A204.1 (cell line): Measurements from ENCODE around the gene FZD10.

Experiments used
- FAIRE-seq: peaks from 2 replicates; lab custom pipeline; 2012; peaks lifted over from hg19 to GRCh38; lab: Jason Lieb, UNC

The FZD10 gene

DNA sequence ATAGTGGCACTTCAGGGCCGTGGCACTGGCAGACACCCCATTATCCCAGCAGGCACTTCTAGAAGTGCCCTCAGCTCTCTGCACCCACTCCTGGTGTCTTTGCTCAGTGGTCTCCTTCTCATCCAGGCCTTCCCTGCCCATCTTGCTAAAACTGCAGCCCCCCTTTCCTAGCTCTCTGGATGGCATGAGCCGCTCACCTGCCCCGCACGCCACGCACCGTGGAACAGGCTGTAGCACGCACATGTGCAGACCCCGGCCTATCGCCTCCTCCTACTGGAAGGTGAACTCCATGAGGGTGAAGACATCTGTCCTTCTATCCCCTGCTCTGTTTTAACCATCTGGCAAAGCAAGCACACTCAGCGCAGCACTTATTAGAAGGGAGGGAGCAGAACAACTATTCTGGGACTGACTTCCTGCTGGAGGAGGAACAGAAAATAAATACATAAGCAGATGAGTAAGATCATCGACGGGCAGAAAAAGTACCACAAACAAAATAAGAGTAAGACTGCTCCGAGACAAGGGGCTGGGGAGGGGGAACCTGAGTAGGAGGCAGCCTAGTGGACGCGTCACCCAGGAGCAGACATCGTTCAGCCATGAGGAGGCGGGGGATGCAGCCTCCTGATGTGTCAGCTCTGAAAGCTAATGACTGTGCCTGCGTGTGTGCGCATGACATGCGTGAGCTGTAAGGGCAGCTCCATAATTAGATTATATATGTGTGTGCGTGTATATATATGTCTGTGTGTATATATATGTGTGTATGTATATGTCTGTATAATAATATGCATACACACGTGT lies 7.8 kb upstream of the FZD10 start:
- FAIRE-seq = no peak

DNA sequence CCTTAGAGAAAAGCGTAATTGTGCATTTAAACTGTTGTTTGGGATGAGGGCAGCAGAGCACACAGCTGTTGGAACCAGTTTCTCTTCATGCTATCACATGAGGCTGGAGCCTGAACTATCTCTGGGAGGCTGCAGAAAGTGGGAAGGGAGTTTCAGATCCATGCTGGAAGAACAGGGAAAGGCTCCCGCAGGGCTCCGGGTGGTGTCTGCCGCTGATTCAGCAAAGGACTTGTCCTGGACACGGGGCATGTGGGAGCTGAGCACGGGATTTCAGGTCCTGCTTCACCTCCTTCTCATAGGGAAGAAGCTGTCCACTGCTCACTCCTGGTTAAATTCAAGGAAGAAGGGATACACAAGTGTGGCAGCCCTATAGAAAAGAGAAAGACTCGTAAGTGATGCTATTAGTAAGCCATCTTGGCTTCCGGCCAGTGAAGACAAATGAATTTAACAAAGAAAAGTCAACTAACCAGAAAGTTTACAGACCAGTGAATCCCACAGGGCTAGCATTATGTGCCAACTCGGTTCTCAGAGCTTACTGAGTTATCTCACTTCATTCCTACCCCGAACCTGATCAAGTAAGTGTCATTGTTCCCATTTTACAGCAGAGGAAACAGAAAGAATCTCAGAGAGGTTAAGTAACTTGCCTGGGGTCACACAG lies 6.7 kb upstream of the FZD10 start:
- no peak for FAIRE-seq

DNA sequence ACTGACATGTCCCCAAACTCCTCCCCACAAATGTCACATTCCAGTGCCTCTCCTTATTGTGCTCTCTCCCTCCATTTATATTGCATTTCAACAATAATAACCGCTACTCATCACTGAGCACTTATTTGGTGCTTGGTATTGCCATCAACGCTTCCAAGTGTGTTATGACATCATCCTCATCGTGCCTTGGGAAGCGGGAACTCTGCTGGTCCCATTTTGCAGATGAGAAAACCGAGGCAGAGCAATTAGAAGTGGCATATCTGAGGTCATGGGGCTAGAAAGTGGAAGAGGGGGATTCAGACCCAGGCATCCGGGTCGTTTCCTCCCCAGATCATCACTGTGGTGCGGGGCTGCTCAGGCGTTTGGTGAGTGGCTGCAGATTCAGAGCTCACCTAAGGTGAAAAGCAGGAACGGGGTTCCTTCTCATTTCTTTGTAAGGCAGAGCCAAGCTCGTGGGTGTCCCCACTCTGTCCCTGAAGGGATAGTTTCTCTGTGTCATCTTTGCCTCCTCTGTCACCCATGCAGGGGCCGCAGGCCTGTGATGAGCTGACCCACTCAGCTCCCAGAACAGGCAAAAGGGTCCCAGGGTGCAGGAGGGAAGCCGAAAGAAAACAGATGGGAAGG lies 5.5 kb upstream of the FZD10 start:
- no peak for FAIRE-seq

DNA sequence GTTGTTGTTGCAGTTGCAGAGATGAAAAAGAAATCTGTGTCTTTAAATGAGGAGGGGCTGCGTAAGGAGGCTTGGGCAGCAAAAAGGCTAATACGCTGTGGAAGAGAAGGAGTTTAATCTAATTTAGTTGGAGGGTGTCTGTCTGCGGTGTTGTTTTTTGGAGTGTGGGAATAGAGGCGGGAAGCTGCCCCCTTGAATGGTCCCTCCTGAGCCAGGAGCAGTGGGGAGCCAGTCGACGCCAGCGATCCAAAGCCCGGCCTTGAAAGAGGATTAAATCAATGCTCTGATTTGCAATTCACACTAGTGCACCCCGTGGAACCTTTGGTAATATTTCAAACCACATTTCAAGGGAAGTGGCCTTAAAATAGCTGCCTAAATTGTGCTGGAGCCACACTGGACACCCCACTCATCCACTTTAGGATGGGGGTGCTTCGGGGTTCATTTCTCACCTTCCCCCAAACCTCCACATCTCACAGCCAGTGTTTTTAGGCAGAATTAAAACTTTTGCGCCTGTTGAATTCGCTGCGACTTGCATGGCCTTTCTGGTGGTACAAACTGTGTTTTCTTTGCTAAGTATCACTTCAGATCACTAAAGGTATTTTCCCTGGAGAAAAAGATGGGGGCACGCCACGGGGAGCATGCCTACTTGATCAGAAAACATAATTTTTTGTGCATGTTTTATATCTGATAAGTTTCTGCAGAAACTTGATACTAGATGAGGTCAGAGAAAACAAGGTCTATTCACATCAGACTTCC lies 4.1 kb upstream of the FZD10 start:
- no peak for FAIRE-seq

DNA sequence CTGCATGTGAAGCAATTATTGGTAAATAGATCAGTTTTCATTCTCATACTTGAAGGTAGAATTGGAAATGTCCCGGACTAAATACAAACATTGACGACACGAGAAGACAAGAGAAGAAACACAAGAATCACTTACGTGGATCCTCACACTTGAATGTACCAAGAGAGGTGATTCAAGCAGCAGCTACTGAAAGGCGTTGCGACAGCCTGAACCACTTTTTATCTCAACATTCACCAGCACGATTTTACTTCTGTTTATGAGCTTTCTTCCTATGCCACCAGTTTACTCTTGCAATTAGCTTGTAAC lies 3.6 kb upstream of the FZD10 start:
- FAIRE-seq = no peak

DNA sequence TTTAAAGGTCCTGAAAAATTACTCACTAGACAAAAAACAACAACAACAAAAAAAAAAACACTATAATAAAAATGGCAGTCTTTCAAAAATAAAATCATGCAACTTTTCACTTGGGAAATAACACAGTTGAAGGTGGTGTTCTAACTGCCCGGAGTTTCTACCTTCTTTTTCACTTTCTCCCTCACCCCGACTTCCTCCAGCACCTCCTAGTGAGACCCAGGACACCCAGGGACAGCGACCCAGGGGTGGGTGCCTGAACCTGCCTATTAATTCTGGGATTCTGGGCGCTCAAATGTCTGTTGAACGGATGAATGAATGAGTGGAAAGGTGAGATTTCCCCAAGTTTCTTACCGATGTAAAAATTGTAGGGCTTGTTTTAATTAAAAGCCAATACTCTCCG lies 2.0 kb upstream of the FZD10 start:
- no peak for FAIRE-seq

DNA sequence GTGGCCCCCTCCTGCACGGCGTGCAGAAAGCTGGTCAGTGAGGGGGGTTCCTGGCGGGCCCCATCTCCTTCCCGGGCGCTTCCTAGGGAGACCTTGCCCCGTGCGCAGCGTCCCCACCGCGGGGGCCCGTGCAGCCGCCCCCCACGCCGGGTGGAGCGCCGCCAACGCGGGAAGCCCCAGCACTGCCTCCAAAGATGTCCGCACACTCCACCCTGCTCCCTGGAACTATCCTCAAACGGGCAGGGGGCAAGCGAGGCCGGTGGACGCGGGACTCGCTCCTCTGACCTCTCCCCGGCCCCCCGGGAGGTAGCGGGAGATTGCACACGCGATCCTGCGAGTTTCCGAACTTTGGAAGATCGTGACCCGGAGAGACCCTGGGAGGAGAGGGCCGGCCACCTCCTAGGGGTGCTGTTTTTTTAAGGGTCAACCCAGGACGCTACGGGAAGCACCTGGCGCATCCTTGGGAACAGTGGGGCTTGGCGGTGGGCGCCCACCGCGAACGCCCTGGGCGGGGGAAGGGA lies 1.5 kb upstream of the FZD10 start:
- no peak for FAIRE-seq

DNA sequence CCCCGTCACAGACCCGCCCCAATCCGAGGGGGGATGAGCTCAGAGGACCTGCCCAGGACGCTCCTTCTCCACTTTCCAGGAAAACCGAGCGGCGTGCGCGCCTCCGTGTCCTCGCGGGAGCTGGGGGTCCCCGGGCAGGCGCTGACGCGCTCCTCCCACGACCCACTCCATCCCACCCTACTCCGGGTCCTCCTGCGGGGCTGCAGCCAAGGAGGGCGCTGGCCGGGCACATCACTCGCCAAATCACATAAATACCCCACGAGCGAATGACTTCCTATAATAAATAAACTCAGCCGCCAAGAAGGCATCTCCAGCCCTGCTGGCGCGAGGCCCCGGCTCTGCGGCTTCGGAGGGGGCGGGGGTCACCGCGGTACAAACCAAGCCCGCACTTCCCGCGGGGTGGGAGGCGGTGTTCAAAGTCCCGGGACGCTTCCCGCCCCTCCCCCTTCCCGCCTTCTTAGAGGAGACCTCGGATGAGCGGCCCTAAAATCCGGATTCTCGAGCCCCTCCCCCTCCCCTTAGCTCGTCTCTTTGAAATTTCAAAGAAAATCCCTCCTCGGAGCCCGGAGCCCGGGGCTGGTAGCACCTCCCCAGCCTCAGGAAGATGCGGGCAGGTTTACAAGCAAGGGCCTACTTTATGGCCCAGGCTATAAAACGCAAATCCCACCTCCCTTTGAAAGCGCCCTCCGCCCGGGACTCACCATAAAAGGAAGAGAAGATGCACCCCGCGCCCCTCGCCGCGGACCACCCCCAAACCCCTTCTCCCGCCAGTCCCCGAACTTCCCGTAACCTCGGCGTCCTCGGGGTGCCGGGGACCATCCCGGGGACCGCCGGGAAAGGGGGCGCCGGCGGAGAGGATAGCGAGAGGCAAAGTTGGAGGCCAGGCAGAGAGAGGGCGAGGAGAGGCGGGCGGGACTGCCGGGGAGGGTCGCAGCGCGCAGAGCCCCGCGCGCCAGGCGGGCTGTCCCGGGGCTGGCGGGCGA lies 712 bp upstream of the FZD10 start:
- FAIRE-seq = no peak

DNA sequence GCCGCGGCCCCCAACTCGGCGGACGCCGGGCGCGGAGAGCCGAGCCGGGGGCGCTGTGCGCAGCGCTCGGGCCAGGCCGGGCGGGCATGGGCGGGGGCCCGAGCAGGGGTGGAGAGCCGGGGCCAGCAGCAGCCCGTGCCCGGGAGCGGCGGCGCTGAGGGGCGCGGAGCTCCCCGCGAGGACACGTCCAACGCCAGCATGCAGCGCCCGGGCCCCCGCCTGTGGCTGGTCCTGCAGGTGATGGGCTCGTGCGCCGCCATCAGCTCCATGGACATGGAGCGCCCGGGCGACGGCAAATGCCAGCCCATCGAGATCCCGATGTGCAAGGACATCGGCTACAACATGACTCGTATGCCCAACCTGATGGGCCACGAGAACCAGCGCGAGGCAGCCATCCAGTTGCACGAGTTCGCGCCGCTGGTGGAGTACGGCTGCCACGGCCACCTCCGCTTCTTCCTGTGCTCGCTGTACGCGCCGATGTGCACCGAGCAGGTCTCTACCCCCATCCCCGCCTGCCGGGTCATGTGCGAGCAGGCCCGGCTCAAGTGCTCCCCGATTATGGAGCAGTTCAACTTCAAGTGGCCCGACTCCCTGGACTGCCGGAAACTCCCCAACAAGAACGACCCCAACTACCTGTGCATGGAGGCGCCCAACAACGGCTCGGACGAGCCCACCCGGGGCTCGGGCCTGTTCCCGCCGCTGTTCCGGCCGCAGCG lies 639 bp downstream of the FZD10 start:
- no peak for FAIRE-seq

DNA sequence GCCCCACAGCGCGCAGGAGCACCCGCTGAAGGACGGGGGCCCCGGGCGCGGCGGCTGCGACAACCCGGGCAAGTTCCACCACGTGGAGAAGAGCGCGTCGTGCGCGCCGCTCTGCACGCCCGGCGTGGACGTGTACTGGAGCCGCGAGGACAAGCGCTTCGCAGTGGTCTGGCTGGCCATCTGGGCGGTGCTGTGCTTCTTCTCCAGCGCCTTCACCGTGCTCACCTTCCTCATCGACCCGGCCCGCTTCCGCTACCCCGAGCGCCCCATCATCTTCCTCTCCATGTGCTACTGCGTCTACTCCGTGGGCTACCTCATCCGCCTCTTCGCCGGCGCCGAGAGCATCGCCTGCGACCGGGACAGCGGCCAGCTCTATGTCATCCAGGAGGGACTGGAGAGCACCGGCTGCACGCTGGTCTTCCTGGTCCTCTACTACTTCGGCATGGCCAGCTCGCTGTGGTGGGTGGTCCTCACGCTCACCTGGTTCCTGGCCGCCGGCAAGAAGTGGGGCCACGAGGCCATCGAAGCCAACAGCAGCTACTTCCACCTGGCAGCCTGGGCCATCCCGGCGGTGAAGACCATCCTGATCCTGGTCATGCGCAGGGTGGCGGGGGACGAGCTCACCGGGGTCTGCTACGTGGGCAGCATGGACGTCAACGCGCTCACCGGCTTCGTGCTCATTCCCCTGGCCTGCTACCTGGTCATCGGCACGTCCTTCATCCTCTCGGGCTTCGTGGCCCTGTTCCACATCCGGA lies 1.4 kb downstream of the FZD10 start:
- no peak for FAIRE-seq

DNA sequence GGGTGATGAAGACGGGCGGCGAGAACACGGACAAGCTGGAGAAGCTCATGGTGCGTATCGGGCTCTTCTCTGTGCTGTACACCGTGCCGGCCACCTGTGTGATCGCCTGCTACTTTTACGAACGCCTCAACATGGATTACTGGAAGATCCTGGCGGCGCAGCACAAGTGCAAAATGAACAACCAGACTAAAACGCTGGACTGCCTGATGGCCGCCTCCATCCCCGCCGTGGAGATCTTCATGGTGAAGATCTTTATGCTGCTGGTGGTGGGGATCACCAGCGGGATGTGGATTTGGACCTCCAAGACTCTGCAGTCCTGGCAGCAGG lies 1.9 kb downstream of the FZD10 start:
- no peak for FAIRE-seq

DNA sequence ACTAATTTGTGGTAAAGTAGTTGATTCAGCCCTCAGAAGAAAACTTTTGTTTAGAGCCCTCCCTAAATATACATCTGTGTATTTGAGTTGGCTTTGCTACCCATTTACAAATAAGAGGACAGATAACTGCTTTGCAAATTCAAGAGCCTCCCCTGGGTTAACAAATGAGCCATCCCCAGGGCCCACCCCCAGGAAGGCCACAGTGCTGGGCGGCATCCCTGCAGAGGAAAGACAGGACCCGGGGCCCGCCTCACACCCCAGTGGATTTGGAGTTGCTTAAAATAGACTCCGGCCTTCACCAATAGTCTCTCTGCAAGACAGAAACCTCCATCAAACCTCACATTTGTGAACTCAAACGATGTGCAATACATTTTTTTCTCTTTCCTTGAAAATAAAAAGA lies 2.7 kb downstream of the FZD10 start:
- no peak for FAIRE-seq

DNA sequence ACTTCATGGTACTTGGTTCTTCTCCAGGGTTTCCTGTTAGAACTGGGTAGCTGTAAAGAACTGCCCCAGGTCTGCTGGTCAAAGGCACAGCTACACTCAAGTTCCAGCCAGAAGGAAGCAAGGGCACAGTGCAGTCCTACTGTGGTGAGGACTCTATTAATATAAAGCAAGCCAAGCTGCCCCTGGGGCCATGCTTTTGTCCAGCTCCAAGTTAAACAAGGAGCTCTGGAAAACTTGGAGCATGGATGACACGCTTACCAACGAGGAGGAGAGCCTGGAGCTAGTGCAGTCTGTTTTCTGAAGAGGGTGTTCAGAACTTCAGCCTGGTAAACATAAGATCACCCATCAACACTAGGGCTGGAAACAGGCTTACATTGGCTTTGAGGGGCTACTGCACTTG lies 4.0 kb downstream of the FZD10 start:
- no peak for FAIRE-seq

DNA sequence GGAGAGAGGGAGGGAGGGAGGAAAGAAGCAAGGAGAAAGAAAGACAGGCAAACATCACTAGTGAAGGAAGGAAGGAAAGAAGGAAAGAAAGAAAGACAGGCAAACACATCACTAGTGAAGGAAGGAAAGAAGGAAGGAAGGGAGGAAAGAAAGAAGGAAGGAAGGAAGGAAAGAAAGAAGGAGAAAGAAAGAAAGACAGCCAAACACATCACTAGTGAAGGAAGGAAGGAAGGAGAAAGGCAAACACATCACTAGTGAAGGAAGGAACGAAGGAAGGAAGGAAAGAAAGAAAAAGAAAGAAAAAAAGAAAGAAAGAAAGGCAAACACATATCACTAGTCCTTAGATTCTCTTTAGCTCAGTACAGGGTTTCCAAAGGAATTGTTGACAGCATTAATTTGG lies 5.3 kb downstream of the FZD10 start:
- FAIRE-seq = no peak

DNA sequence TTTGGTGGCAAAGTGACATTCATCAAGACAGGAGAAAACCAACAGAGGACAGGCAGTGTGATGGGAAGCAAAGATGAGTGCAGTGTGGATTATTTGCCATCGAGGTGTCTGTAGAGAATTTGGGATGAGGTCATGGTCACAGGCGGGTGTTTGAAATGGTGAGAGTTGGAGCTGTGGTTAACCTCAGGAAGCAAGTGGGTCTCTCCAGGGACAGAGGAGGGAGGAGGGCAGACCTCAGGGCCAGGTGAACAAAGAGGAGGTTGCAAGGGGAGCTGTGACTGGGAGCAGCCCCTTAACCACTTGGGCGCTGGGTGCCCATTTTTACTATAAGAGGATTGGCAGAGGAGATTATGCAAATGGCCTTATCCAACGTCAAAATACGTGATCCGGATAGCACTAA lies 7.0 kb downstream of the FZD10 start:
- no peak for FAIRE-seq

DNA sequence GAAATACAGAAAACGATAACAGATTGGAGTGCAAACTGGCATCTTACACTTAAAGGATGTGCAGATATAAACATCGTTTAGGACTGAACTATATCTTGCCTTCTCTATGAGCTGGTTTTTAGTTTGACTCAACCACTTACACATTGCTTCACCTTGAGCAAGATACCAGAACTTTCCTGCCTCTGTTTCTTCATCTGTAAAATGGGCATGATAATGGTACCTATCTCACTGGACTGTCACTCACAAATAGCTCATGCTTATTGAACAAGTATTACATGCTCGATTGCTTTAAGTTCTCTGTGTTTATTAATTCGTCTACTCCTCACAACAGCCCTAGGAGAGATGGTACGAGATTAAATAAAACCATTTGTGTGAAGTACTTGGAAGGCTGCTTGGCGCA lies 7.7 kb downstream of the FZD10 start:
- FAIRE-seq = no peak

DNA sequence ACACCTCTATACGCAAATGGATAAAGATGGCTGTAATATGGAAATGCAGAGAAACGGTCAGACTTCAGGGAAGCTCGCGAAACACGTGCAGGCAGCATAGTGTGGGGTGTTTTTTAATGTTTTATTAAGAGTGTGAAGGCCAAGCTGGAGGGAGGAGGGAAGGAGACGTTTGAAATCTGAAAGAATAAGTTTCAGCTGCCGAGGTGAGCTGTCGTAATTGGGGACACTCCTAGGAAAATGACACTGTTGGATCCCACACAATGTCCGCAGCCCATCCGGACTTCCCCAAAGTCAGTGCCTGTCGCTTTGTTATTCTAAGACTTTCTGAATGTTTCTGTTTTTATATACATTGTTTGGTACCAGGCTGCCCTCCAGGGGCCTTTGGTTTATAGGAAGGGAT lies 8.3 kb downstream of the FZD10 start:
- FAIRE-seq = no peak

DNA sequence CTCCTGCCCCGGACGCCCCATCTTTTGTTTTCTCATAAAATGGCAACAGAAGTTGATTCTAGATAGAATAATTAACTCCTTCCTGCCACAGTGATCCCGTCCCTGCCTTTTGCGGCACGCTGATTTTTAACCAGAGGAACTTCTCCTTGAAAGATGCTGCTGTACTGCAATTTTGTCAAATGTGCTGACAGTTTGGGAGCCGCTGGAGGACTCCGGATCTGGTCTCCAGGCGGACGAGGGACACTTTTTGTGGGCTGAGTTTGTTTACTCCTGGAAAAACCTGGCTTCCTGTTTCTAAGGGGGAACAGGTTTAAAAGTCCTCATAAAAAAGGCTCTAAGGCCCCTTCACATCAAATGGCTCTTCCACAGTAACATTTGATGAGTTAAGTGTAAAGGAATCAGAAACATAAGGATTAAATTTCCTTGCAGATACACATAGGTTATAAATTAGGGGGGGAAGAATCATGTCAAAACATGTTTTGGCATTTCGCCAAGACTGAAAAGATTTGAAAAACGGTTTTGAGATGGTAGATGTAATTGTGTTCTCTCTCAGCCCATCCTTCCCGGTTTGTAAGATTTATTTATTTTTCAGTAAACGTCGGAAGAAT lies 15.5 kb downstream of the FZD10 start:
- FAIRE-seq = no peak

DNA sequence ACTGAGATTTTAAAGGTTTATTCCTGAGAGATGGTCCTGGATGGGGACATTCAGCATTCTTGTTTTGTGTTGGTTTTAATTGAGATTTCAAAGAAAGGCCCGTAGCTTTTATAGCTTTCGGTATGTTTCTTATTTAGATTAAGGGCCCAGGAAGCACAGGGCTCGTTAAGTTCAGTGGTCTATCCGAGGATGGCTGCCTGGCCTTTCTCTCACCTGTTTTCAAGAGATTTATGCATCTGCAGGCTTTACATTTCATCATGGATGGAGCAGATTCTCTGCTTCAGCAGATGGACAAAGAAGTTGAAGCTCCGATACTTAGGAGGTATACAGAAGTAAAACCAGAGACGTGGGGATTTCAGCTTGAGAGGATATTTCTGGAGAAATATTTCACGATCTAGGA lies 16.0 kb downstream of the FZD10 start:
- no peak for FAIRE-seq

DNA sequence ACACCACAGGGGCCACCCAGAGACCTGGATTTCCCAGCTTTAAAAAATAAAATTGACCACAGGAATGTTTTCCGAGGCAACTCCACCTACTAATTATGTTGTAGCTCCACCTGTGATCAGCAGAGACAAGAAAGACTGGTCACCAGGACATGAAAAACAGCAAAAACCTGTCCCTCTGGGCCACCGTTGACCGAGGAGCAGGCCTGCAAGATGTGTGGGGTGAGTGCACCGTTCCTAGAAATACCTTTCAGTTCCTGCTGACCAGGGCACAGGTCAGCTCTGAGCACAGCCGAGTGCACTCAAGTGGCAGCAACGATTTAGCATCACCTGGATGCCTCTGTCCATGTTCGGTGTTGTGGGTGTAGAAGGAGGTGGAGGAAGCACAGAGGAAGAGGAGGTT lies 16.9 kb downstream of the FZD10 start:
- no peak for FAIRE-seq
